ENCODE results near the gene CMTM8. TPM values are rescaled to one million over a fixed set of nuclear protein-coding genes. Genes with fewer than 3 reads are reported as not detected.
A peak's percentile ranks its signal among the peaks of the same experiment; 100 is the strongest.

Gene CMTM8
- total and polyA plus RNA-seq, 2 experiments from 2014 or later = 19.9 to 24.5 TPM

GRCh38 chr3:32360493-32360827, 122.0 kb downstream of the CMTM8 start:
- H3K27ac Mint-ChIP-seq = no peak overlapping the region
- no peak for TF ChIP-seq ETS1 (IDR thresholded peaks at IDR 0.05)
- TF ChIP-seq ZNF114 (CRISPR knock-in tag; IDR thresholded peaks at IDR 0.05) = no peak
- no peak for TF ChIP-seq ZNF331 (CRISPR knock-in tag; IDR thresholded peaks at IDR 0.05; ENCODE audit: low read depth)
- no peak for TF ChIP-seq CTCF (conservative IDR thresholded peaks at IDR 0.05; ENCODE audit: low read depth in 2 of 2)
- no peak for TF ChIP-seq CREB1 (CRISPR knock-in tag; IDR thresholded peaks at IDR 0.05; ENCODE audit: low read depth)
- TF ChIP-seq EZH2phosphoT487 (IDR thresholded peaks at IDR 0.05; ENCODE audit: unreplicated experiment) = no peak
- TF ChIP-seq POLR2AphosphoS5 (IDR thresholded peaks at IDR 0.05; ENCODE audit: low read depth) = no peak
- TF ChIP-seq NANOG (IDR thresholded peaks at IDR 0.05; ENCODE audit: borderline replicate concordance) = no peak
- H2AFZ ChIP-seq = no peak overlapping the region
- peaks cover 3% of the 10 kb centered on the region for H3K4me1 ChIP-seq (ENCODE audit: insufficient read depth)
- peaks cover 4% of the 10 kb centered on the region; the same call in 1 of the 3 replicates for H3K36me3 Mint-ChIP-seq (ENCODE audit: low read depth)
- peak; percentile 39; the same call in 2 of the 3 replicates for ATAC-seq
- H3K27me3 ChIP-seq (ENCODE audit: insufficient read depth) = no peaks in the 10 kb centered on the region
- no peaks in the 10 kb centered on the region for H3K9me3 Mint-ChIP-seq
- no peaks in the 10 kb centered on the region for H4K20me1 ChIP-seq (replicated peaks; ENCODE audit: insufficient read depth)
- no peak for DNase-seq (ENCODE audit: low spot score)
- peaks cover 15% of the 10 kb centered on the region for H3K4me1 Mint-ChIP-seq
- 0 out of 2 replicates have a peak, but pooled peaks cover 5% of the 10 kb centered on the region for H3K9me2 ChIP-seq (ENCODE audit: insufficient read depth)
- H3K4me3 Mint-ChIP-seq = no peak overlapping the region
- H3K27me3 Mint-ChIP-seq (ENCODE audit: insufficient read depth, low read depth, poor library complexity) = peaks cover 4% of the 10 kb centered on the region
- H3K4me2 ChIP-seq = 0 out of 2 replicates have a peak overlapping the region, but pooled peaks have one; percentile 33
- no peaks in the 10 kb centered on the region for H3F3A ChIP-seq (replicated peaks; ENCODE audit: low read depth)
- H3K79me2 ChIP-seq (replicated peaks; ENCODE audit: insufficient read depth) = no peaks in the 10 kb centered on the region
- H3K36me3 ChIP-seq (ENCODE audit: insufficient read depth) = no peaks in the 10 kb centered on the region
- no peak overlapping the region for H3K4me3 ChIP-seq
- H3K27ac ChIP-seq (ENCODE audit: low read depth) = peak overlapping the region; percentile 48

- Mint-ChIP-seq H3K27me3 (ENCODE audit: insufficient read depth, low read depth, poor library complexity) (no peaks in the 10 kb centered on the region), H3K4me1 (peaks cover 19% of the 10 kb centered on the region), H3K9me3 (no peaks in the 10 kb centered on the region), H3K36me3 (ENCODE audit: low read depth) (no peaks in the 10 kb centered on the region), H3K4me3 (no peak overlapping the region), H3K27ac (peak overlapping the region; percentile 39; the same call in 1 of the 2 replicates)
- Histone ChIP-seq H3K9me2 (ENCODE audit: insufficient read depth) (no peaks in the 10 kb centered on the region), H4K20me1 (replicated peaks; ENCODE audit: insufficient read depth) (no peaks in the 10 kb centered on the region), H3K4me2 (no peak overlapping the region), H3K27me3 (ENCODE audit: insufficient read depth) (no peaks in the 10 kb centered on the region), H3K27ac (ENCODE audit: low read depth) (0 out of 2 replicates have a peak overlapping the region, but pooled peaks have one; percentile 18), H3F3A (replicated peaks; ENCODE audit: low read depth) (0 out of 2 replicates have a peak, but pooled peaks cover 3% of the 10 kb centered on the region), H3K4me3 (no peak overlapping the region), H2AFZ (no peak overlapping the region), H3K4me1 (ENCODE audit: insufficient read depth) (peaks cover 13% of the 10 kb centered on the region), H3K79me2 (replicated peaks; ENCODE audit: insufficient read depth) (no peaks in the 10 kb centered on the region), H3K36me3 (ENCODE audit: insufficient read depth) (no peaks in the 10 kb centered on the region)
- ATAC-seq (peak; percentile 53), DNase-seq (ENCODE audit: low spot score) (no peak)
- TF ChIP-seq CREB1 (CRISPR knock-in tag; IDR thresholded peaks at IDR 0.05; ENCODE audit: low read depth) (no peak), POLR2AphosphoS5 (IDR thresholded peaks at IDR 0.05; ENCODE audit: low read depth) (no peak), ZNF462 (CRISPR knock-in tag; IDR thresholded peaks at IDR 0.05) (no peak), NANOG (IDR thresholded peaks at IDR 0.05; ENCODE audit: borderline replicate concordance) (no peak), ZNF331 (CRISPR knock-in tag; IDR thresholded peaks at IDR 0.05; ENCODE audit: low read depth) (no peak), ZNF114 (CRISPR knock-in tag; IDR thresholded peaks at IDR 0.05) (no peak)
Measured at GRCh38 chr3:32366638-32367397, 128.3 kb downstream of the CMTM8 start.
